Epidermal melanocyte (primary cell): ENCODE data around the gene LRRC8D.

Source experiments
- DNase-seq: peaks from one replicate; pipeline ENCODE4 v3.0.0; 2011; ENCODE audit warnings: low spot score; ENCODE audit not compliant: insufficient read length

Gene LRRC8D

GRCh38 chr1:89938171-89939055 is 117.6 kb downstream of the LRRC8D start:
- DNase-seq = no peak

- no peak for DNase-seq
These were observed 118.3 kb downstream of the LRRC8D start for GRCh38 chr1:89939059-89939570.

GRCh38 chr1:89939693-89940438 is 119.0 kb downstream of the LRRC8D start:
- no peak for DNase-seq

- no peak for DNase-seq
These were observed 120.4 kb downstream of the LRRC8D start for GRCh38 chr1:89941110-89941766.

- DNase-seq = no peak
These were observed 121.2 kb downstream of the LRRC8D start for GRCh38 chr1:89942014-89942413.

- DNase-seq = no peak
These were observed 122.2 kb downstream of the LRRC8D start for GRCh38 chr1:89942825-89943658.

GRCh38 chr1:89943846-89944781 is 123.3 kb downstream of the LRRC8D start:
- DNase-seq = no peak

- no peak for DNase-seq
These were observed 125.1 kb downstream of the LRRC8D start for GRCh38 chr1:89945852-89946476.

- no peak for DNase-seq
These were observed 125.7 kb downstream of the LRRC8D start for GRCh38 chr1:89946532-89946931.

- no peak for DNase-seq
These were observed 128.0 kb downstream of the LRRC8D start for GRCh38 chr1:89948722-89949345.

GRCh38 chr1:89949991-89950624 is 129.3 kb downstream of the LRRC8D start:
- DNase-seq = no peak

GRCh38 chr1:89950703-89951102 is 129.9 kb downstream of the LRRC8D start:
- no peak for DNase-seq

GRCh38 chr1:89951766-89952604 is 131.2 kb downstream of the LRRC8D start:
- no peak for DNase-seq

GRCh38 chr1:89952605-89953130 is 131.8 kb downstream of the LRRC8D start:
- DNase-seq = no peak

- no peak for DNase-seq
These were observed 132.3 kb downstream of the LRRC8D start for GRCh38 chr1:89953131-89953626.

- DNase-seq = no peak
These were observed 133.1 kb downstream of the LRRC8D start for GRCh38 chr1:89953929-89954328.

- no peak for DNase-seq
These were observed 133.6 kb downstream of the LRRC8D start for GRCh38 chr1:89954401-89954800.
